NT2/D1 (cell line): ENCODE results near the gene B3GLCT.

ENCODE experiments used
- SUZ12 ChIP-seq: IDR thresholded peaks from 2 replicates; pipeline ENCODE4 v1.6.1; 2011; ENCODE audit not compliant: insufficient read length, insufficient read depth; ENCODE audit errors: extremely low read depth
- YY1 ChIP-seq: IDR thresholded peaks from 2 replicates; pipeline ENCODE4 v1.6.1; 2011; ENCODE audit not compliant: insufficient read length, insufficient read depth
- ZNF274 ChIP-seq: IDR thresholded peaks from 2 replicates; pipeline ENCODE4 v1.6.1; 2011; ENCODE audit warnings: mild to moderate bottlenecking, low read depth, low read length

- TF ChIP-seq SUZ12 (no peak), YY1 (no peak), ZNF274 (no peak)
These were observed 61.5 kb downstream of the B3GLCT start for GRCh38 chr13:31261241-31261640.
